MCF 10A (cell line): Measurements from ENCODE around the gene JOSD2. TPM values are rescaled to one million over a fixed set of nuclear protein-coding genes. Genes with fewer than 3 reads are reported as not detected.

ENCODE experiments used
- BruUV-seq: library from RNA; stranded (reverse); fragments of 400-500 nt; replicated peaks from 2 replicates; lab custom pipeline; 2021; lab: Mats Ljungman, UMichigan
- CTCF ChIA-PET: fragments of 300-600 bp; sonication (Branson Sonifier 250); formaldehyde crosslinking; extraction: SDS; loops from one replicate; lab custom pipeline; 2021; ENCODE audit warnings: antibody characterized with exemption, inconsistent platforms; lab: Yijun Ruan, JAX
- POLR2A ChIA-PET: fragments of 300-600, 350-650 bp; sonication (Branson Sonifier 250); formaldehyde crosslinking; extraction: SDS; loops from one replicate; lab custom pipeline; 2020; ENCODE audit warnings: antibody characterized with exemption, inconsistent platforms; lab: Yijun Ruan, JAX
- DNase-seq: peaks from one replicate; pipeline ENCODE4 v3.0.0-alpha.2; 2018; ENCODE audit not compliant: unreplicated experiment
- H3K27ac Mint-ChIP-seq: one replicate; pipeline ENCODE4 v1.8.0; 2022; ENCODE audit warnings: mild to moderate bottlenecking, low read depth, mixed read lengths; ENCODE audit not compliant: unreplicated experiment
- H3K27me3 Mint-ChIP-seq: one replicate; pipeline ENCODE4 v1.8.0; 2022; ENCODE audit warnings: mixed read lengths; ENCODE audit not compliant: insufficient read depth, unreplicated experiment
- H3K36me3 Mint-ChIP-seq: one replicate; pipeline ENCODE4 v1.8.0; 2022; ENCODE audit warnings: mild to moderate bottlenecking, moderate library complexity, mixed read lengths; ENCODE audit not compliant: insufficient read depth, unreplicated experiment
- H3K4me1 Mint-ChIP-seq: one replicate; pipeline ENCODE4 v1.8.0; 2022; ENCODE audit warnings: mixed read lengths; ENCODE audit not compliant: insufficient read depth, unreplicated experiment
- H3K4me3 Mint-ChIP-seq: one replicate; pipeline ENCODE4 v1.8.0; 2022; ENCODE audit warnings: mild to moderate bottlenecking, moderate library complexity, mixed read lengths; ENCODE audit not compliant: unreplicated experiment
- H3K9me3 Mint-ChIP-seq: one replicate; pipeline ENCODE4 v1.8.0; 2022; ENCODE audit warnings: mixed read lengths; ENCODE audit not compliant: unreplicated experiment
- intact Hi-C: fragments of 100-400 bp; cut with micrococcal nuclease; formaldehyde crosslinking; loops from 2 replicates; pipeline ENCODE4 v1.14.1; 2022
- total RNA-seq: library from RNA; stranded (reverse); gene quantifications from 2 replicates; pipeline ENCODE4 v1.2.3, GENCODE V29; 2022
- TF ChIP-seq, protein P1 (sequence below): fragments of 200-600 bp; IDR thresholded peaks from one replicate; pipeline ENCODE4 v1.8.0; 2022; ENCODE audit warnings: antibody characterized with exemption, mild to moderate bottlenecking; ENCODE audit not compliant: unreplicated experiment

Gene JOSD2
- total RNA-seq, 1 experiment from 2014 or later = 65.8 TPM

DNA sequence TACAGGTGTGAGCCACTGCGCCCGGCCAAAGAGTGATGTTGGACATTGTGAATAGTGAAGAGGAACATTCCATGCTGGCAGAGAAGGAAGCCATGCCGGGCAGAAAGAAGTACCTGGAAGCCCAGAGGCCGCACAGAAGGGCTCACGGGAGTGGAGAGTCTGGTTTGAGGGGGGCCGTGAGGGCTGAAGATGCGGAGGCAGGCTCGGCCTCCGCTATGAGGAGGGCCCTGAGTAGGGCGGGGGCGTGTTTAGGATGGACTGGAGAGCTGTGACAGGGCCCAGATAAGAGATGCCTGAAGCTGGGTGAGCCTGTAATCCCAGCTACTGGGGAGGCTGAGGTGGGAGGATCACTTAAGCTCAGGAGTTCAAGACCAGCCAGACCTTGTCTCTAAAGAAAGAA is 1.6 kb downstream of the JOSD2 start:
- no TSS peak for BruUV-seq
- Mint-ChIP-seq H3K9me3 (no peaks in the 10 kb centered on the region), H3K4me1 (peaks cover 16% of the 10 kb centered on the region), H3K27ac (peak overlapping the region; percentile 78), H3K27me3 (no peaks in the 10 kb centered on the region), H3K36me3 (no peaks in the 10 kb centered on the region), H3K4me3 (peak overlapping the region; percentile 86)
- DNase-seq = no peak
- intact Hi-C loops = no loop called here
- ChIA-PET CTCF (interaction anchor here (0.6 kb wide), 2 partner anchors 272 to 453 kb away, joined by 3 to 5 read pairs; no protein-coding TSS in a partner anchor), POLR2A (interaction anchor here (0.7 kb wide), 1 partner anchor 125 kb away, joined by 3 read pairs; the partner anchor contains the start of gene POLD1)
- TF ChIP-seq, protein P1, sequence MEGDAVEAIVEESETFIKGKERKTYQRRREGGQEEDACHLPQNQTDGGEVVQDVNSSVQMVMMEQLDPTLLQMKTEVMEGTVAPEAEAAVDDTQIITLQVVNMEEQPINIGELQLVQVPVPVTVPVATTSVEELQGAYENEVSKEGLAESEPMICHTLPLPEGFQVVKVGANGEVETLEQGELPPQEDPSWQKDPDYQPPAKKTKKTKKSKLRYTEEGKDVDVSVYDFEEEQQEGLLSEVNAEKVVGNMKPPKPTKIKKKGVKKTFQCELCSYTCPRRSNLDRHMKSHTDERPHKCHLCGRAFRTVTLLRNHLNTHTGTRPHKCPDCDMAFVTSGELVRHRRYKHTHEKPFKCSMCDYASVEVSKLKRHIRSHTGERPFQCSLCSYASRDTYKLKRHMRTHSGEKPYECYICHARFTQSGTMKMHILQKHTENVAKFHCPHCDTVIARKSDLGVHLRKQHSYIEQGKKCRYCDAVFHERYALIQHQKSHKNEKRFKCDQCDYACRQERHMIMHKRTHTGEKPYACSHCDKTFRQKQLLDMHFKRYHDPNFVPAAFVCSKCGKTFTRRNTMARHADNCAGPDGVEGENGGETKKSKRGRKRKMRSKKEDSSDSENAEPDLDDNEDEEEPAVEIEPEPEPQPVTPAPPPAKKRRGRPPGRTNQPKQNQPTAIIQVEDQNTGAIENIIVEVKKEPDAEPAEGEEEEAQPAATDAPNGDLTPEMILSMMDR = no peak

DNA sequence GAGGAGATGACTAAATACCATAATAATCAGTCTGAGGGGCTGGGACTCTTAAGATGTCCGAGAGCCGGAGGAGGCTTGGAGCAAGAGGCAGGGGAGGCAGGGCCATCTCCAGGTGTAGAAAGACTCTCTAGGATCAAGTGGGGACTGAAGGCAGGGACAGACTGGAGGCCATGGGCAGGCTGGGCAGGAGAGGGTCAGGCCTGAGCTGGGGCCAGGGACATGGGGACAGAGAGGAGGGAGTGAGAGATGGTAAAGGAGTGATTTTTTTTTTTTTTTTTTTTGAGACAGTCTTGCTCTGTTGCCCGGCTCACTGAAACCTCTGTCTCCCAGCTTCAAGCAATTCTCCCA is 2.2 kb downstream of the JOSD2 start:
- ChIA-PET CTCF (interaction anchor here (0.6 to 1.3 kb wide), 2 partner anchors 152 to 453 kb away, joined by 3 to 5 read pairs; no protein-coding TSS in a partner anchor), POLR2A (interaction anchor here (0.7 kb wide), 1 partner anchor 586 kb away, joined by 3 read pairs; no protein-coding TSS in a partner anchor)
- peak overlapping the region; percentile 7 for H3K4me3 Mint-ChIP-seq
- DNase-seq = no peak
- H3K9me3 Mint-ChIP-seq = no peaks in the 10 kb centered on the region
- H3K4me1 Mint-ChIP-seq = peaks cover 16% of the 10 kb centered on the region
- no peaks in the 10 kb centered on the region for H3K36me3 Mint-ChIP-seq
- TF ChIP-seq, protein P1 = no peak
- intact Hi-C loops = no loop called here
- H3K27ac Mint-ChIP-seq = peak overlapping the region; percentile 78
- BruUV-seq = no TSS peak
- no peaks in the 10 kb centered on the region for H3K27me3 Mint-ChIP-seq

DNA sequence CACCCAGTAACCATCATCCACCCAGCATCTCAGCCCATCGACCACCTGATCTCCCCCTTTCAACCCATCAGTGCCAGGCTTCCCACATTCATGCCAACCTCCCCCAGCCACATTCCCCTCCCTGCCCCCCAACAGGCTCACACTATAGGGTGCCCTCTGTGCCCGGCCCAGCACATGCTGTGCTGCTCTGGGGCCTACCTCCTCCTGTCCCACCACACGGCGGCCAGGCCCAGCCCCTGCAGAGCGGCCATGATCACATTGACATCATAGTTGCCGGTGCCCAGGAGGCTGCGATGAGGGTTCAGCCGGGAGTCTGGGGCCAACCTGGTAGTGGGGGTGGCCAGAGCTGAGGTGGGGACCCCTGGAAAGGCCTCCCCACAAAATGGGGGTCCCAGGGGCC is 3.6 kb downstream of the JOSD2 start:
- TF ChIP-seq, protein P1 = no peak
- no TSS peak for BruUV-seq
- Mint-ChIP-seq H3K4me3 (no peak overlapping the region), H3K27ac (no peak overlapping the region), H3K9me3 (no peaks in the 10 kb centered on the region), H3K36me3 (no peaks in the 10 kb centered on the region), H3K27me3 (no peaks in the 10 kb centered on the region), H3K4me1 (peaks cover 16% of the 10 kb centered on the region)
- intact Hi-C loops = no loop called here
- POLR2A ChIA-PET = no interaction called here
- DNase-seq = no peak
- CTCF ChIA-PET = no interaction called here

DNA sequence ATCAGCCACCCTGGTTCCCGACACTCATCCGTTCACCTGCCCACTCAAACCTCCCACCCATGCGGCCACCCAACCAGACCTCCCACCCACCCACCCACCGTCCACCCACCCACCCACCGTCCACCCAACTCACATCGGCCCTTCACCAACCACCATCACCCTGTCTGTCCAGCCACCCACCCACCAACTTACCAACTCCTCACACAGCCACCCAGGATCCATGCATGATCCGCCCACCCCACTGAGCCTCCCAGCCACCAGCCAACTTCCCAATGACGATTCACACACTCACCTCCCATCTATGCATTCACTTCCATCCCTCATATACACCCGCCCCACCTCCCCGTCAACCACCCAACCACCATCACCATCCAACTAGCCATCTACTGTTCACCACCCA is 4.3 kb downstream of the JOSD2 start:
- Mint-ChIP-seq H3K9me3 (no peaks in the 10 kb centered on the region), H3K27me3 (no peaks in the 10 kb centered on the region), H3K4me3 (no peak overlapping the region), H3K36me3 (no peaks in the 10 kb centered on the region), H3K27ac (no peak overlapping the region), H3K4me1 (peaks cover 12% of the 10 kb centered on the region)
- TF ChIP-seq, protein P1 = no peak
- intact Hi-C loops = no loop called here
- BruUV-seq = no TSS peak
- DNase-seq = no peak
- ChIA-PET POLR2A (no interaction called here), CTCF (no interaction called here)
